ENCODE measurements around the gene C17orf107. TPM values are rescaled to one million over a fixed set of nuclear protein-coding genes. Genes with fewer than 3 reads are reported as not detected.

Gene C17orf107
- total and polyA plus RNA-seq, 9 of the 15 experiments (the other 6 are each of a cell fraction or from before 2014, with no cell fraction given): 0.05 to 0.29 (median 0.07) TPM; not detected in 4

DNA sequence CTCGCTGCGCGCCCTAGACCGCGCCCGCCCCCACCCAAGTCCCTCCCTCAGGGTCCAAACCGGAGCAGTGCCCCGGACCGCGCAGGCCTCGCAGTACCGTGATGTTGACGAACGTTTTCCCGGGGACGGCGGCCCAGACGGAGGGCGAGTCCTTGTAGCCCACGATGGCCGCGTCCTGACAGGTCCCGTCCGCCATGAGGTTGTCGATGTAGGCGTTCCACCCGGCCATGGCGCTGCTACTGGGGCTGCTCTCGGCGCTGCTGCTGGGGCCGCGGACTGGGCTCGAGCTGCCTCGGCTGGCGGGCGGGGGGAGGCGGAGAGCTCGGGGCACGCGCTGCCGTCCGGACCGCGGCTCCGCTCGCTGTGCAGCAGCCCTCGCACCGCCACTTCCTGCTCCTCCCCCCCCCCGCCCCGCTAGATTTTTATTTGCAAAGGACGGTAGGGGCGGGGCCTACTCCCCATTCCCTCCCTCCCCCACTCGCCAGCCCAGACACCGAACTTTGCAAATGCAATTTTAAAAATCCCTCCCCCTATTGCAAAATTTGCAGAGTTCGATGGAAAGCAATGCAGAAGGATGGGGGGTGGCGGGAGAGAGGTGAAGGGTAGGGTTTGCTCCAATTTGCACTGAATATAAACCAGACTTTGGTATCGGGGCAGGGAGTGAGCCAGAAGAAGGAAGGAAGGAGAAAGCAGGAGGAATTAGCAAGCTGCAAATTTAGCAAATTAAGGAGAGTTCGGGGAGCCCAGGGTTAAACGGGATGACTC, 49.0 kb downstream of the C17orf107 start, which contains the start of gene PFN1 (continued):
- TF ChIP-seq, protein P1, sequence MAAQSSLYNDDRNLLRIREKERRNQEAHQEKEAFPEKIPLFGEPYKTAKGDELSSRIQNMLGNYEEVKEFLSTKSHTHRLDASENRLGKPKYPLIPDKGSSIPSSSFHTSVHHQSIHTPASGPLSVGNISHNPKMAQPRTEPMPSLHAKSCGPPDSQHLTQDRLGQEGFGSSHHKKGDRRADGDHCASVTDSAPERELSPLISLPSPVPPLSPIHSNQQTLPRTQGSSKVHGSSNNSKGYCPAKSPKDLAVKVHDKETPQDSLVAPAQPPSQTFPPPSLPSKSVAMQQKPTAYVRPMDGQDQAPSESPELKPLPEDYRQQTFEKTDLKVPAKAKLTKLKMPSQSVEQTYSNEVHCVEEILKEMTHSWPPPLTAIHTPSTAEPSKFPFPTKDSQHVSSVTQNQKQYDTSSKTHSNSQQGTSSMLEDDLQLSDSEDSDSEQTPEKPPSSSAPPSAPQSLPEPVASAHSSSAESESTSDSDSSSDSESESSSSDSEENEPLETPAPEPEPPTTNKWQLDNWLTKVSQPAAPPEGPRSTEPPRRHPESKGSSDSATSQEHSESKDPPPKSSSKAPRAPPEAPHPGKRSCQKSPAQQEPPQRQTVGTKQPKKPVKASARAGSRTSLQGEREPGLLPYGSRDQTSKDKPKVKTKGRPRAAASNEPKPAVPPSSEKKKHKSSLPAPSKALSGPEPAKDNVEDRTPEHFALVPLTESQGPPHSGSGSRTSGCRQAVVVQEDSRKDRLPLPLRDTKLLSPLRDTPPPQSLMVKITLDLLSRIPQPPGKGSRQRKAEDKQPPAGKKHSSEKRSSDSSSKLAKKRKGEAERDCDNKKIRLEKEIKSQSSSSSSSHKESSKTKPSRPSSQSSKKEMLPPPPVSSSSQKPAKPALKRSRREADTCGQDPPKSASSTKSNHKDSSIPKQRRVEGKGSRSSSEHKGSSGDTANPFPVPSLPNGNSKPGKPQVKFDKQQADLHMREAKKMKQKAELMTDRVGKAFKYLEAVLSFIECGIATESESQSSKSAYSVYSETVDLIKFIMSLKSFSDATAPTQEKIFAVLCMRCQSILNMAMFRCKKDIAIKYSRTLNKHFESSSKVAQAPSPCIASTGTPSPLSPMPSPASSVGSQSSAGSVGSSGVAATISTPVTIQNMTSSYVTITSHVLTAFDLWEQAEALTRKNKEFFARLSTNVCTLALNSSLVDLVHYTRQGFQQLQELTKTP (IDR thresholded peaks at IDR 0.05; ENCODE audit: low read depth in 1 of 2, partially characterized antibody in 2 of 2): peak in 1 of 2 experiments; percentile 57
- TF ChIP-seq, protein P2, sequence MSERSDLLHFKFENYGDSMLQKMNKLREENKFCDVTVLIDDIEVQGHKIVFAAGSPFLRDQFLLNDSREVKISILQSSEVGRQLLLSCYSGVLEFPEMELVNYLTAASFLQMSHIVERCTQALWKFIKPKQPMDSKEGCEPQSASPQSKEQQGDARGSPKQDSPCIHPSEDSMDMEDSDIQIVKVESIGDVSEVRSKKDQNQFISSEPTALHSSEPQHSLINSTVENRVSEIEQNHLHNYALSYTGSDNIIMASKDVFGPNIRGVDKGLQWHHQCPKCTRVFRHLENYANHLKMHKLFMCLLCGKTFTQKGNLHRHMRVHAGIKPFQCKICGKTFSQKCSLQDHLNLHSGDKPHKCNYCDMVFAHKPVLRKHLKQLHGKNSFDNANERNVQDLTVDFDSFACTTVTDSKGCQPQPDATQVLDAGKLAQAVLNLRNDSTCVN (CRISPR knock-in tag; IDR thresholded peaks at IDR 0.05): 0 out of 2 replicates have a peak, but pooled peaks have one; percentile 16
- TF ChIP-seq GATA2 (CRISPR knock-in tag; IDR thresholded peaks at IDR 0.05) (no peak), RBFOX2 (IDR thresholded peaks at IDR 0.05; ENCODE audit: low read depth, low read length) (peak; percentile 88), ADNP (tag; IDR thresholded peaks at IDR 0.05) (no peak), HMG20A (CRISPR knock-in tag; conservative IDR thresholded peaks at IDR 0.05) (no peak), KDM4B (IDR thresholded peaks at IDR 0.05; ENCODE audit: borderline replicate concordance in 2 of 2, low read depth in 1 of 2) (0 out of 4 replicates have a peak, but pooled peaks of 1 of the 2 experiments have one; percentile 44), ATF7 (IDR thresholded peaks at IDR 0.05) (peak; percentile 67; the same call in 1 of the 2 replicates), POLR2G (IDR thresholded peaks at IDR 0.05; ENCODE audit: low read depth, low read length) (peak; percentile 85), NFE2L1 (tag; IDR thresholded peaks at IDR 0.05; ENCODE audit: borderline replicate concordance, low read depth) (no peak), ATF1 (CRISPR knock-in tag; IDR thresholded peaks at IDR 0.05) (no peak), ATF1 (tag; IDR thresholded peaks at IDR 0.05) (no peak), ARID1B (IDR thresholded peaks at IDR 0.05) (peak; percentile 56; the same call in 1 of the 2 replicates), PURB (CRISPR knock-in tag; IDR thresholded peaks at IDR 0.05; ENCODE audit: low read depth) (no peak)
- TF ChIP-seq, protein P3, sequence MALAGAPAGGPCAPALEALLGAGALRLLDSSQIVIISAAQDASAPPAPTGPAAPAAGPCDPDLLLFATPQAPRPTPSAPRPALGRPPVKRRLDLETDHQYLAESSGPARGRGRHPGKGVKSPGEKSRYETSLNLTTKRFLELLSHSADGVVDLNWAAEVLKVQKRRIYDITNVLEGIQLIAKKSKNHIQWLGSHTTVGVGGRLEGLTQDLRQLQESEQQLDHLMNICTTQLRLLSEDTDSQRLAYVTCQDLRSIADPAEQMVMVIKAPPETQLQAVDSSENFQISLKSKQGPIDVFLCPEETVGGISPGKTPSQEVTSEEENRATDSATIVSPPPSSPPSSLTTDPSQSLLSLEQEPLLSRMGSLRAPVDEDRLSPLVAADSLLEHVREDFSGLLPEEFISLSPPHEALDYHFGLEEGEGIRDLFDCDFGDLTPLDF (CRISPR knock-in tag; IDR thresholded peaks at IDR 0.05): no peak
- TF ChIP-seq, protein P4, sequence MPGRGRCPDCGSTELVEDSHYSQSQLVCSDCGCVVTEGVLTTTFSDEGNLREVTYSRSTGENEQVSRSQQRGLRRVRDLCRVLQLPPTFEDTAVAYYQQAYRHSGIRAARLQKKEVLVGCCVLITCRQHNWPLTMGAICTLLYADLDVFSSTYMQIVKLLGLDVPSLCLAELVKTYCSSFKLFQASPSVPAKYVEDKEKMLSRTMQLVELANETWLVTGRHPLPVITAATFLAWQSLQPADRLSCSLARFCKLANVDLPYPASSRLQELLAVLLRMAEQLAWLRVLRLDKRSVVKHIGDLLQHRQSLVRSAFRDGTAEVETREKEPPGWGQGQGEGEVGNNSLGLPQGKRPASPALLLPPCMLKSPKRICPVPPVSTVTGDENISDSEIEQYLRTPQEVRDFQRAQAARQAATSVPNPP (IDR thresholded peaks at IDR 0.05; ENCODE audit: borderline replicate concordance, insufficient read depth, insufficient read length): no peak
